IPS-11a (cell line): ENCODE measurements around the gene FHIT.

Source experiments
- H3K4me3 ChIP-seq: one replicate; pipeline ENCODE4 v1.5.1; 2013; ENCODE audit warnings: low read depth, low read length, control low read depth

Gene FHIT

DNA sequence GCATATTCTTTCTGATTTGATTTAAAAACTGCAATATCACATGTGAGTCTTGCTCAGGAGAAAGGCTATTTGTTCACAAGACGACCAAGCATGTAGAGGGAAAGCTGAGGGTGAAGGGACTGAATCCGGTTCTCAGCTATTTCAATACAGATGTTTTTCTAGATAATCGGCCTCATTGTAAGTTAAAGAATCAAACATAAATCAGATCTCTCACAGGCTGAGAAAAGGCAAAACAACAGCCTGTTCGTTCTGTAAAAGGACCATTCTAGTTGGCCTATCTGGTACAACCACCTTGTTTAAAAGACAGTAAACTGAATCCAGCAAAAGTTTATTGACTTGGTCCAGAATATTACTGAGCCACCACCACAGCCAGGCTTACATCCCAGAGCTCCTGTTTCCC lies 1155.7 kb downstream of the FHIT start:
- no peak overlapping the region for H3K4me3 ChIP-seq

DNA sequence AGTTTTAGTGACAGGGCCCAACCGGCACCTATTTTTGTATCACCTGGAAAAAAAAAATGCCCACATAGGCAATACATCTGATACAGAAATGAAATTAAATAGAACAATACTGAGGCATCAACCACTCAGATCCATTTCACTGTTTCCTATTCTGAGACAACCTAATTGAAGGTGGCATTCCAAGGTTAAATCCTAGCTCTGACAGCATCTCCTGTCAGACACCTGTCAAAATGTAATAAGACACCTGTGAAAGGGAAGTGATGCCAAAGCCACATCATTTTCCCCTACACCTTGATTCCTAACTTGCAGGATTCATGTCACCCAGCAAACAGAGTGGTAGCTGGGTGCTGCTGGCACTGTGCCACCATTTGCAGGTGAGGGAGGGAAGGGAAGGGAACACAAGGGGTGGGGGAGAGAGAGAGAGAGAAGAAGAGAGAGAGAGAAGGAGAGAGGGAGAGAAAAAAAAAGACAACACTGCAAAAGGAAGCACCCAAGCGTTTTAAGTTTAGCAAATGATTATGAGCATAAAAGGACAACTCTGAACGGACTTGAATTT lies 1156.8 kb downstream of the FHIT start:
- no peak overlapping the region for H3K4me3 ChIP-seq

DNA sequence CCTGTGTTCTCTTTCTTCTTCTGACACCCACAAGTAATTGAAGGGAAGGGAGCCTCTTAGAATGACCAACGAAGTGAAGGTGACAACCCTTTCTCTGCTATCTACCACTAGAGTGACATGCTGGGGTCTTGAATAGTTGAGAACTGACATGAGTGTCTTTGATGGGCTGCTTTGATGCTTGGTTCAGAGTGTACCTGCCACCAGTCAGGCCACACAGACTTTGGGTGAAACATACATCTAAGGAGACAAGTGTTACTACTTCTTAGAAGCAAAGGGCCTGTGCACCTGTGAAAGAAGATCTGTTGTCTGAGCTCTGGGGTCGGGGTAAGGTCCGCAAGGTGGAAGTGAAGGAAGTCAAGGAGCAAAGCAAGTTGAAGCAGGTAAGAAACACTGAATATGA lies 1160.7 kb downstream of the FHIT start:
- H3K4me3 ChIP-seq, result no peak overlapping the region

GRCh38 chr3:60086811-60087210 lies 1164.4 kb downstream of the FHIT start:
- no peak overlapping the region for H3K4me3 ChIP-seq

- H3K4me3 ChIP-seq, result no peak overlapping the region
Measured at GRCh38 chr3:60085649-60086048, 1165.6 kb downstream of the FHIT start.

DNA sequence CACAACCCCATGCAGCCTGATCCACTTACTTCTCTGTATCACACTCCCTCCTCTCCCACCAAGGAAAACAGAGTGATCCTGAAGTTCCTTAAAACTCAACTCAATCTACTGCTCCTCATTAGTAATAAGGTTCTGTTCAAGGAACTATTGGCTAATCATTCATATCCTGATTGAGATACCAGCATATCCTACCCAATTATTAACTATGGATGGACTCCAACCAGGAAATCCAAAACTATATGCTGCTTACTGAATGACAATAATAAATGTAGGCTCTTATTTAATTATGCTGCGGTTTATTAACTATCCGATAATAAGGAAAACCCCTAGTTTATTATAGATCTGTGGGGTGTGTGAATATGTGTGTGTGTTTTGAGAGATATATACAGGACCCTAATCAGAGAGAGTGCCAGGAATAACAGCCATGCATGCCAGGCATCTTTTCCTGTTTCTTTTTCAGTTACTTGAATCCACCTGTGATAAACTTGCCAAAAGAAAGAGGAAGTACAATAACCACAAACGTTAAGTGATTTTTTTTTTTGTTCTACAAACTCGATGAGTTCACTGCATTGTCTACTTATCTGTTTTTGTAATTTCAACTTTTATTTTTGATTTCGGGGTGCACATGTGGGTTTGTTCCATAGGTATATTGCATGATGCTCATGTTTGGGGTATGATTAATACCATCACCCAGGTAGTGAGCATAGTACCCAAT lies 1169.7 kb downstream of the FHIT start:
- H3K4me3 ChIP-seq, result no peak overlapping the region

DNA sequence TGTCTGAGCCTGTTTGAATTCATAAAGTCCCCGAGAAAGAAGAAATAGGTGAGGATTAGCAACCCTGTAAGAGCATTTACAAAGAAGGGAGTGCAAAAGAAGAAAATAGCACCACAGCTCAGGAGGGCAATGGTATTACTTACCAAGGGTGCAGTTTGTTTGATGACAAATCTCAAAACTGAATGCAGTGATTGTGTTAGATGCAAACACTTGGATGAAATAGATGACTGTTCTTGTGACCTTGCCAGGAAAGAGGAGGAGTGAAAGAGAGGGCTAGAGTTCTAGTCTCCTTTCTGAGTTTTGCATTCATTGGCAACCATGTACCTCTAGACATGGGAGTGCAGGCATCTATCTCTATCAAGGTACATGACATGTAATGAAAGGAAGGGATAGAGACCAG lies 1170.6 kb downstream of the FHIT start:
- no peak overlapping the region for H3K4me3 ChIP-seq

DNA sequence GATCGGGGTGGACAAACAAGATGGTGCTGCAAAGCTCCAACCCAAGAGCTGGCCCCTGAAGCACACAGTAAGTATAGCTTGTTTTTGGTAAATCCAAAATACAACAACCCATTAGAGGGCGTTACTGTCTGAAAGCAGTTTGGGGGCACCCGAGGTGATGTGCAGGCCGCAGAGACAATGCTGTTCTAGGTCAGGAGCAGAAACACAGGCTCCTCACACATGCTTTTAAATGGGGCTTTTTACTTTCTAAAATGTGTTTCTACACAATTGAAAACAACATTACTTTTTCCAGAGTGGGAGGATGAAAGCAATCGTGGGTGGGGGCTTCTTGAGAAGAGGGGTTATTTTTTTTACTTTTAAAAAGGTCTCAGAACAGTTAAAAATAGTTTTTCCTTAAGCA lies 1172.2 kb downstream of the FHIT start:
- H3K4me3 ChIP-seq, result no peak overlapping the region

GRCh38 chr3:60076331-60076730 lies 1174.9 kb downstream of the FHIT start:
- no peak overlapping the region for H3K4me3 ChIP-seq

DNA sequence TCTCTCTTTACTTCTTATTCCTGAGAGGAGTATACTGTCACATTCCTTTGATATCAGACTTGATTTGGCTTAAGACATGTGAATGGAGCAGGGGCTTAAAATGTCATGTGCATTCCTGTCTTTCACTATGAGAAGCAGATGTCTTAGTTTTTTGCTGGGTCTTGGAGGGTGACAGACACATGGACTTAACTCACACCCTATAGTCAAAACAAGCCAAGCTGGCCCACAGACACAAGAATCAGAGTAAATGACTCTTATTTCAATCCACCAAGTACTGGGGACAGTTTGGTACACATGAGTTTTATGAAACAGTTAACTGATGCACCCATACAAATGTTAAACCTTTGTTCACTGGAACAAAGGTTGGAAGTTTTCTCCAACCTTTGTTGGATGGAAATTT lies 1177.3 kb downstream of the FHIT start:
- H3K4me3 ChIP-seq, result no peak overlapping the region

DNA sequence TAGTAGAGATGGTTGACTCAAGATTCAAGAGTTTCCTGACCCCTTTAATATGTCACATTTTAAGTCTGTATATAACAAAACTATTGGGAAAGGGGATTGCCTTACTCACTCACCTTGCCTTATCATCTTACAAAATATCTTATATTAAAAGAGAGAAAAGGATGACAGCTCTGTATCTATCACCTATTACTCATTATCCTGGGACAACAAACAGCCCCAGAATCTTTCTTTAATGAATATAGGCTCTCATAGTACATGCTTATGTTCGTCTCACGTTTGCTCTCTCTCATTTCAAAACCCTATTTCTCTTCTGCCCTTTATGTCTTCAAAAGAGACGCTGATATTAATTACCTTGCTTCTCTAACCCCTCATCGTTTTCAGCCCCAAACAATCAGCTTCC lies 1178.0 kb downstream of the FHIT start:
- no peak overlapping the region for H3K4me3 ChIP-seq

- H3K4me3 ChIP-seq, result no peak overlapping the region
Measured at GRCh38 chr3:60070366-60070765, 1180.9 kb downstream of the FHIT start.

DNA sequence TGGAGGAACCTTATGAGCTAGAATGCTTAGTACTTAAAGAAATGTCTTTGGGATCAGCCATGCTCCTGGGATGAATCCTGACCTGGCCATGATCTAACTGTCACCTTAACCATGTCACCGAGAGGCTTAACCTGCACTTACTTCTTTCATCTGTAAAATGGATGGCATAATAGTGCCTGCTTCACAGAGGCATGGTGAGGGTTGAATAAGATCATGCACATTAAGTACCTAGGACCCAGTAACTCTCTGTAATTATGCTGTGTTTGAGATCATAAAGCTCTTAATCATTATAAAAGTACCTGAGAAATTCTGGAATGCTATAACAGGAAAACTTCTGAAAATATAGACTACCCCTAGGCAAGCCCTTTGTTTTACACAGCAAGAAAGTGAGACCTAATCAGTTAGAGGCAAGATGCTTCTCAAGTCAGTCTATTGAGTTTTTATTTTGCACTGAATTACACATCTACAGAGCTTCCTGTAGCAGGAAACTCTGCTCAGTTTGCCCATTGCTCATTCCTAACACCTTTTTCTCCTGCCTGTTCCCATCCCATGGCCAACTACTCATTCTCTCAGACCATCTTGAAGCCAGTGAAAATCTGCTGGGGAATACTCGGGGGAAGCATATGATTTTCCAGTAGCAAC lies 1185.9 kb downstream of the FHIT start:
- H3K4me3 ChIP-seq, result no peak overlapping the region

DNA sequence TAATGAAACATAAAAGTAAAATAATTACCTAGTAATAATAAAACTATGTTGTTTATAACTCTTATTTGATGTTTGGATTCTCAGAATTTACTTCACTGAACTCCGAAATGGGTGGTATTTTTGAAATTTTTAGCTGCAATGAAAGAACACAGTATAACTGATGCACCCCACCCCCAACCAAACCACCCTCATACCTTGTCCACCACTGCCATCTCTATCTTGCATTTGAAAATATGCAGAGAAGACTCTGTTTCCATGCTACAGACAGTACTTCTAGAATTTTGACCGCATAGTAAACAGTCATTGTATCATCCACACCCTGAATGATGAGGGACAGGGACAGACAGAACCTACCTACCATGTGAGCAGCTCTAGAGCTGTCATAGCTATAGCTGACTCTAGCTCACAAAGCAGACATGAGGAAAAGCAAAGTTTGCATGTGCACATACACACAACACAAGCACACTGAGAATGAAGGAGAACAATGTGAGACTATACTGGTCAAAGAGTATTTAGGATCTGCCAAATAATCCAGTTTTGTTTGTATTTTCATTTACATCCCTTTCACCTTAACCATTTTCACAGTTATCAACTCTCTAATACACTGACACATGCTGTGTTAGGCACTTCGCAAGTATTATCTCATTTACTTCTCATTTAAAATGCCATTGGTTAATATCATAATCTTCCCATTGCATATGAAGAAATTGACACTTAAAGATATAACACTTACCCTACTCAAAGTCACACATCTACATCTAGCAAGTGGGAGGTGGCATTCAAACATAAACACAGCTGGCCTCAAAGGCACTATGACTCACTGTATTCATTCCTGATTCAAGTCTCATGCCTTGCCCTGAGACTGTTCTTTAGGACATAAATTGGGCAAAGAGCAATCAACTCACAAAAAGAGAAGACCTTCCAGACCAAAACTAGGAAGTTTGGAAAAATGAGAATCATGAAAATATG lies 1186.8 kb downstream of the FHIT start:
- no peak overlapping the region for H3K4me3 ChIP-seq

GRCh38 chr3:60056404-60056803 lies 1194.8 kb downstream of the FHIT start:
- no peak overlapping the region for H3K4me3 ChIP-seq

- H3K4me3 ChIP-seq, result no peak overlapping the region
Measured at GRCh38 chr3:60055765-60056164, 1195.5 kb downstream of the FHIT start.

GRCh38 chr3:60053526-60054265 lies 1197.6 kb downstream of the FHIT start:
- H3K4me3 ChIP-seq, result no peak overlapping the region

DNA sequence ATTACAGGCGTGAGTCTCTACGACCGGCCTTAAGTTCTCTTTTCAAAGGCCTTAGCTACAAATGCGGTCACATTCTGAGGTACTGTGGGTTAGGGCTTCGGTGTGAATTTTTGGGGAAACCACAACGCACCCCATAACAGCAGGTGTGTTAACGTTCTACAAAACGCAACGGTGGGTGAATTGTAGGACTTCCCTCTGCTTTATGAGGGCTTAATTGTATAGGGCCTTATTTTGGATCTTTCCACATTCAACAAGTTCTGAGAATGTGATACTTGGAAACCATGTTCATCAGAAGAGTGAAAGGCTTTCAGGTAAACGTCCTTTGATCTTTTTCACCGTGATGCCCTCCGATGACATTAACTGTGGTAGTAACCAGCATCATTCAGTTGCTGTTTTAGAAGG lies 1202.8 kb downstream of the FHIT start:
- no peak overlapping the region for H3K4me3 ChIP-seq

DNA sequence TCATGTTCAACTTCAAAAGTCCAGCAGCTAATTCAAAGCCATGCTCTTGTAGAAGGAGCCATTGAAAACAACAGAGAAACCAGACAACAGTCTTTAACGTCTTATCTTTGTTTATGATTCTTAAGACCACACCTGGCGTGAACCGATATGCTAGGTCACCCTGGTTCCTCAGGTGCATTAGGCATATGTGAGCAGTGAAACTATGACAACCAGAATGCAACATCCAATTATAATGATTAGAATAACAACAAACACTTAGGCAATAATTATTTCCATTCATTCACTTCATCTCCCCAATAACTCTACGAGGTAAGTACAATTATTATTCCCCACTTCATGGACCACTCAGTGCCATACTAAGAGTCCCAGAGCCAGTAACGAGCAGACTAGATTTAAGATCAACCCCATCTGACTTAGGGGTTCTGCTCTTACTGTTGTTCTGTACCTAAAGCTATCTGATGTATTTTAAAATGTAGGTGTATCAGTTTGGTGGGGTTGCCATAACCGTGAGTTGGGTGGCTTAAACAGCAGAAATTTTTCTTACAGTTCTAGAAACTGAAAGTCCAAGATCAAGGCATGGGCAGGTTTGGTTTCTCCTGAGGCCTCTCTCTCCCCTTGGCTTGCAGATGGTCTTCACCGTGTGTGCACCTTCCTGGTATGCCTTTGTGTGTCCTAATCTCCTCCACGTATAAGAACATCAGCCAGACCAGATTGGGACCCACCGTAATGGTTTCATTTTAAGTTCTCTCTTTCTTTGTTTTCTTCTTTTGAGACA lies 1203.6 kb downstream of the FHIT start:
- no peak overlapping the region for H3K4me3 ChIP-seq

GRCh38 chr3:60046210-60046609 lies 1205.0 kb downstream of the FHIT start:
- no peak overlapping the region for H3K4me3 ChIP-seq
